HG03103 (cell line): ENCODE data around the gene NLGN4X.

Experiments
- ATAC-seq: cut with Tn5 transposase; IDR thresholded peaks from one replicate; pipeline ENCODE4 v1.9.1; 2021; ENCODE audit warnings: low read depth; ENCODE audit not compliant: unreplicated experiment

The NLGN4X gene

DNA sequence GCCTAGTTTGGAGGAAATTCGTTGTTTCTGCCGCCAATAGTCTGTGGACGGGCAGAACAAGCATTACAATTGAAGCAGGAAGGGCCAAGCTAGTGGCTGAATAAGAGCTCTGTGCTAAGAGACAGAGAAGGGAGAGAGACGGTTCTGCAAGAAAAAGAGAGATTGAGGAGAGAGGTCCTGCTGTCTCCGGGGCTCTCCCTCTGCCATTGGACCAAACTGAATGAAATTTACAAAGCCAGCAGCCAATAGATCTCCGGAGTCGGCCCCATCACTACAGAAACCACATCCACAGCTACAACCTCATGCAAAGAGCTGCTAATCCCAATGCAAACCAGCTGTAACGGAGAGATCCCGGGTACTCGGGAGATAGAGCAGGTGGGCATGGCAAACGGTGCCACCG, at the start of gene NLGN4X:
Gene NLGN4X, minus strand, starts transcription at position 148 of the 400 bp plus-strand sequence. CDS start 77,401 bp downstream, outside the sequence.
- ATAC-seq: no peak

DNA sequence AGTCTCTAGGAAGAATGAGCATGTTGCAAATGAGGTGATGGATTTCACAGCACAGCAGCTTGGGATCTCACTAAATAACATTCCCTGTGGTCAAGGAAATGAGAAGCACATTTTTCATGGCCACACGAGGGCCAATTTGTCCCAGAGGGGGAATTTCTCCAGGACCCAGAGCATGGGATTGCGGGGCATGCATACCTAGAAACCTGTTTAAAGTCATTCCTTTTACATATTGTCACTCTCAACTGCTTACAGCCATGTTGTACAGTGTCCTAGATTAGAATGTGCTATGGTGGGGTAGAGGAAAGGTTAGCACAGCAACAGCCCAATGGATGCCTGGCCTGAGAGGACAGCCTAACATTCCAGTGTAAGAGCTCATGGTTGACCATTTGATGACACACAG, 37.4 kb upstream of the NLGN4X start:
- ATAC-seq: no peak

DNA sequence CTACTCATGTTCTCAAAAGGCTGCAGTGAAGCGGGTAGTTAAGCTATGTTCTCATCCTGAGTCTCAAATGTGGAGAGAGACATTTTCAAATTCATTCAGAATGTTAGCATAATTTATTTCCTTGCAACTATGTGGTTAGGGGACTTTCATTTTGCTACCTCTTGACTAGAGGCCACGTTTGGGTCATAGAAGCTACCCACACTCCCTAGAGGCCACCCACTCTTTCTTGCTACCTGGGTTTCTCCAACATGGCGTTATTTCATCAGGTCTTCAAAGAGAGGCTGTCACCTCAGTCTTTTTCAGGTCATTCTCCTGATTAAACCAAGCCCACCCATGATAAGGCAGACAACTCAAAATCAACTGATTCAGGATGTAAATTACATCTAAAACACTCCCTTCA, 34.3 kb upstream of the NLGN4X start:
- ATAC-seq: no peak

DNA sequence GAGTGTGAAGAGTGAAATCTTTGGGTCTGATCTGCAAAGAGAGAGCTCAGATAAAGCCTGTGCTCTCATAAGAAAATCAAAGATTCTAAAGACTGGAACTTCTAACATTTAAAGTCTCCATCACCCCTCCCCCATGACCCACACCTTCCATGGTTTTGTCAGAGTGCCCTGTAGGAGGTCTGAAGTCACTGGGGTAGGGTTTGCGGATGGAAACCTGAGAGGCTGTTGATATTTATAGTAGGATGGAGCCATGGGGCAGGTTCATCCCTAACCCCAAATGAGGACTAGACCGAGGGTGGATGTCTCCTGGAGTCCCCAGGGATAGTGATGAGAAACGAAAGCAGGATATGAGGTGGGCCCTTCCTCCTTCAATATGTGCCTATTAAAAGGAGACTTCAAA, 28.4 kb upstream of the NLGN4X start:
- ATAC-seq: no peak

DNA sequence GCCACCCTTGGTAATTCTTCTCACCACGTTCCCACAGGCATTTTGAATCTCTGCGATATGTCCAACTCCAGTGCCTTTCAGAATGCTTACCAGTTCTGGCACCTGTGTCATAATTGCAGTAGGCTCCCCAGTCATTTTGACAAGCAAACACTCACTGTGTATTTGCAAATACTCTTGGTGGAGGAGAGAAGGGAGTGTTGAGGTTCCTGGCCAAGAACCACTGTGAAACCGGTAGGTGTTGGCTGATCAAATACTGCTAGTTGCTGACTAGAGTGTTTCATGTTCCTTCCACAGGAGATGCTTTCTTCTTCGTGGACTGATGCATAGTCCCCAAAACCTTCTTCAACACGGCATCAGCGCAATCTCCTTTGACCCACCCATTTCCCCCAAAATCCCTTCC, 16.0 kb upstream of the NLGN4X start:
- no peak for ATAC-seq

DNA sequence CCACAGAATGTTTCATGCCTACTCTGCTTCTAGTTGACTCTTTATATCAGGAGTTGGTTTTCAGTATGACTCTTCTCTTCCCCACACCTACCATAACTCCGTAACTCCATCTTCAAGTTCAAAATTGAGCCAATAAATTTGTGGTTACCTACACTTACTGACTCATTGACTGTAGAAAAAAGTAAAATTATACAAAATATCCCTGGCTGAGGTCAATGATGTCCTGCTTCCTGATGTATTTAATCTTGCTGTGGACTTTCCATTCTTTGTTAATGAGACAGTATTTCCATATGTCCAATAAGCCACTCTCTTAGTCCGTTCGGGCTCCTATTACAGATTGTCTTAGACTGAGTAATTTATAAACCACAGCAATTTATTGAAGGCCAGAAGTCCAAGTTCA, 9.9 kb upstream of the NLGN4X start:
- ATAC-seq: no peak

DNA sequence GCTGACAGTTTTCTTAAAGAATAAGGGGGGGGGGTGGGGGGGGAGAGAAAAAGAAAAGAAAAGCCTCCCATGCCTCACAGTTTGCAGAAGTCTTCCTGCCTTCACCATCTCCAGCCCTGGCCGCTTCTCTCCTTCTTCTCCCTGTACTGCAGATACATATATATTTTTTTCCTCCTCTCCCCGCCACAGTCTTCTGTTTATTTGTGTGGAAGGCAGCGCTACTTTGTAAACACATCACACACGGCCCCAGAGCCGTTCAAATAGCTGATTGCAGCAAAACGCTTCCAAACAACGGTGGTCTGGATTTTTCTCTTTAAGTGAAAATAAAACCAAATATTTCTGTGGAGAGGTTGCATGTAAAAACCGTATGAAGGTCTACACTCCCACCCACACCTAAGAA, 732 bp downstream of the NLGN4X start:
- no peak for ATAC-seq

DNA sequence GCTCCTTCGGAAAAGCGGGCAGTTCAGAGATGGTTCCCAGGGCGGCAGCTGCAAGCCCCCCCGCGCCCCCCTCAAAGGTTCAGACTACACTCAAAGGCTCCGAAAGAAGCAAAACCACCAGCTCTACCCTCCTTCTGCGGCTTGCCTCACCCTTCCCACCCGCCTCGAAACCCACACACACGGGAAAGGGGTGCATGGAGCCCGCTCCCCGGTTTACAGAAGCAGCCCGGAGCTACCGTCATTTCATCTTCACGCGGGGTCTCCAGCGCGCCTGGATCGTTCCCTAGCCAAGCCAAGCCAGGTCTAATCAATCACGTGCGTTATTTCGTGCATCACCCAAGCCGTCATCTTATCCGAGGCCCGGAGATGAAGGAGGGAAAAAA, 1.2 kb downstream of the NLGN4X start:
- ATAC-seq: no peak

DNA sequence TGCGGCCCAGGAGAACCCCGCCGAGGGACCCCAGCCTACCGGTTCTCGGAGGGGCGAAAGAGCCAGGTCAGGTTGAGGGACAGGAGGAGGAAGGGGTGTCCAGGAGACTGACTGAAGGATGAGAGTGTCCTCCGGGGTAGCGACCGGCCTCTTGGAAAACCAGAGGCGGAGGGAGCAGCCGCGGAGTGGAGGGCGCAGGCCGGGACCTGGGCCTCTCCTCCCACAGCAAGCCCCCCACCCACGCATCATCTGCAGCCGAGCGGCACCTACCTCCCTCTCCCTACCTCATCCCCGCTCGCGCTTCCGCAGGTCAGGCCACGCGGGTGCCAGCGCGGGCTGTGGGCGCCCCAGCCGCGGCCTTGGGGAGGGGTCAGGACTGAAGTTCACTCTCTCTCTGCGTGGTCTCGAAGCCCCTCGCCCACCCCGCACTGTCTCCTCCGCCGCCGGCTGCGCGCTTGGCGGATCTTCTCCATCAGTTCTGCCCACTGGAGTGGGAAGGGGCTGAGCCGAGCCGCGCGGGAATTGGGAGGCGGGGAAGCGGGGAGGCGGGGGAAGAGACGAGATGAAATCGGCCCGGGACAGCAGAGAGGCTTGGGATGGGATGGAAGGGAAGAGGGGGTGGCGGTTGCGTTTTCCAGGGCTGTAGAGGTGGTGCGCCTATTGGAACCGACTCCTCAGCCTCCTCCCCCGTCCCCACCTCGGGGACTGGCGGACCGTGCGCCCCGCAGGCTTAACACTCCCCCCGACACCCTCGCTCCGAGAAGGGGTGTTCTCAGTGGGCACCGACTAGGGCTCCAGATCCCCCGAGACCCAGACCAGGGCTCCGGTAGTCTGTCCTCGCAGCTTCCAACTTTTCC, 1.8 kb downstream of the NLGN4X start:
- ATAC-seq: no peak

DNA sequence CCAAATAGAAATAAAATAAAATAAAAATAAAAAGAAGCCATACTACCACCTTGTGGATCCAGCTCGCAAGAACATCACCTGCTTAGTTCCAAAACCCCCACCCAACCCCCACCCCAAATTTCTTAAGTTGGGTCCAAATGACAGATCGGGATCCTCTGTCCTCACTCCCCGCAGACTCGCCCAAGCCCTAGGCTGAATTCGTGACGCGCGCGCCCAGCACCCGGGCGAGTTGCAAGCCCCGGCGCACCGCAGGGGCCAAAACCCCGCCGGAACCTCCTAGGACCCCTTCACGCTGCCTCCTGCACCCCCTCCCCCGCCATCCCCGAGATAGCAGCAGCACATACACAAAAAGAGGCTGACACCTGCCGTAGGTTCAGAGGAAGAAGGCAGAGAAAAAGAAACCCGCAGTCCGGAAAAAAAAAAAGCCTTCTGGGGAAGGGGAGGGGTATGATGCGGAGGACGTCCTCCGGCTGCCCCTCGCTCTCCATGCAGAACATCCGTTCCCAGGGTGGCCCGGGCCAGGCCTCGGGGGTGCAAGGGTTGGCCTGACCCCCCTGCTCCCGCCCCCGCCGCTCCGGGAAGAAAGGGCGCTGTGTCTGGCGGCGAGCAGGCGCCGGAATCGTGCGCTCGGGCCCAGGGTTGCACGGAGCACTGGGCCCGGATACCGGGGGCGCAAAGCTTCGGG, 2.6 kb downstream of the NLGN4X start:
- ATAC-seq: no peak

DNA sequence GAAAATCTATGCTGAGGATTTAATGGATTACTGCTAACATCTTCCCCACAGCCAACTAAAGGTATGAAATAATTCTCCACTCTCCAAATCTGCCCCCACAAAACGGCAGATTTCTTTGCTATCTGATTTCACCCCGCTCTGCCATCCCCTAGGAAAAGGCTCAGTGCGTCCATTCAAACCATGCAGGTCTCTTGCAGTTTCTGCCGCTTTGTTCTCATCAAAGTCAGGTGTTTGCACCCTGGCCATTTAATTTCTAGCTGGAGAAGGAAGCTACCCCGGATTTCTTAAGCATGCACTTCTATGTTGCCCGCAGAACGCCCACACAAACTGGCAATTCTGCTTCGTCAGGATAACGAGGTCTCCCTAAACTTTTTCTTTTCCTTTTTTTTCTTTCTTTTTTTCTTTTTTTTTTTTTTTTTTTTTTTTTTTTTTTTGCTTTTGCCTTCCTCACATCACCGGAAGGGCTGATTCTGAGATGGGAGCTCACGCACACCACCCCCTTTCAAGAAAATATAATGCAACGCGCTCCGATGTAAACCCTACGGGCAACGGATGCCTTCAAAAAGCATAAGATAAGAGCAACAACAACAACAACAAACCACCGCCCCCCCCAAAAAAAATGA, 3.3 kb downstream of the NLGN4X start:
- no peak for ATAC-seq

DNA sequence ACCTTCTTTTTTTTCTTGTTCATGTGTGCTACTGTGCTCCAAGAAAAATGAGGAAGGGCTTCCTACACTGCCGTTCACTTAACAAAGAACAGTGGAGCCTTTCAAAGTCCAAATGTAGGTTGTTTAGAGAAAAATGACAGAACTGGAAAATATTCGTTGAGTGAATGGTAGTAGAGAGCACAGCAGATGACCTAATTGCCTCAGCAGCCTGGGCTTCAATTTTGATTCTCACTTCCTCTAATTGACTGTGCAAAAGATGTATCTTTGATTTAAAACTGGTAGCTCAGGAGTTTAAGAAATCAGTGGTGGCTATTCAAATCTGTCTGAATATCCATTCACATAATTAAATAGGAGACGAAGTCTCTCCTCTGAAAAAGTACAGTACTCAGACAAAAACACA, 5.2 kb downstream of the NLGN4X start:
- no peak for ATAC-seq

DNA sequence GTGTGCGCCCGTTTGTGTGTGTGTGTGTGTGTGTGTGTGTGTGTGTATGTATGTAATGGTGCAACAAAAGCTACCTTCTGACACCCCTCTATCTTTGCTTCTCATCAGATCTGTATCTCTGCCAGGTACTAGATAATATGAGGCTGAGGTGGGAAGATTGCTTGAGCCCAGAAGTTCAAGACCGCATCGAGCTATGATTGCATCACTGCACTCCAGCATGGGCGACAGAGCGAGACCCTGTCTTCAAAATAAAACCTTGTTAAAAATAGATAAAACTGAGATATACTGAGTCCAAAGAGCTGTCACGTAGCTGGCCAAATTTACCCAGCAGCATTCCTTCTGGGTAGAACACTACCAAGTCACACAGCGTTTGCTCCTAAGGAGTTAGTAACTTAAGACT, 18.4 kb downstream of the NLGN4X start:
- no peak for ATAC-seq

DNA sequence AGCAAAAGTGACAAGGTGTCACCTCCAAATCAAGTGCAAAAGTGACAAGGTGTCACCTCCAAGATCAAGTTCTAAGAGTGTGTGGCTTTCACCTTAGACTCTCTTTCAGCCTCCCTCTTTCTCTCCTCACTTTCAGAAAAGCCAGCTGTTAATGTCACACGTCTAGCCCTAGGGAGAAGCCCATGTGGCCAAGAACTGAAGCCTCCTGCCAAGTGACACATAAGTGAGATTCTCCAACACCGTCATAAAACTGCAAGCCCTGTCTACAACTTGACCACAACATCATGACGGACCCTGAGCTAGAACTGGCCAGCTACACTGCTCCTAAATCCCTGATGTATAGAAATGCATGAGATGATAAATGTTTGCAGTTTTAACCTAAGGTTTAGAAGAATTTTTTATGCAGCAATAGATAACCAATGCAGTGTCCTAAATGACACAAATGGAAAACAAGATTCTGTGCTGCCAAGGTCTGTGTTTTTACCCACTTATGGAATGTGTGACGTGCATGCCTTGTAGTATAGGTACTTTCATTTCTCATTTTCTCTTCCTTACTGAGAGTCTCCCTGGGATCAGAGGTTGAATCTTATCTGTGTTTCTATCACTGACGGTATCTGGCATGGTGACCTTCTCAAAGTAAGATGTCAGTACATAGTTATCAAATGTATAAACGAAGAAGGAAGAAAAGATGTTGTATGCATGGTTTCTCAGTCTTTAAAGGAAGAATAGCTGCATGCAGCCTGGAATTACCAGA, 25.0 kb downstream of the NLGN4X start:
- ATAC-seq: no peak

DNA sequence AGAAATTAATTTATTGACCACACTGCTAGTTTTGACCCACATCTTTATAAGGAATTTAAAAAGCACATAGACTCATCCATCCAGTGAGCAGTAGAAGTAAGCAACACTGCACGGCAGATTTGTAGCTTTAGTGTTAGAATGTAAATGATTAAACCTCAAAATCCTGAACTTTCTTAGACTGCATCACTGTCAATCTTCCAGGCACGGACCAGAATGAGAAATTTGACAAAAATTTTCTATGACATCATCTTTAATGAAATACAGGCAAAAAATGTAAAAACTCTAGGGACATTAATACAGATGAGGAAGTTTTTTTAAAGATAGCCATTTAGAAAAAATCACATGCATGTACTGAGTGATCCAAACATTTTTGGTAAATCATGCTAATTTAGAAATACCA, 29.2 kb downstream of the NLGN4X start:
- ATAC-seq: no peak

DNA sequence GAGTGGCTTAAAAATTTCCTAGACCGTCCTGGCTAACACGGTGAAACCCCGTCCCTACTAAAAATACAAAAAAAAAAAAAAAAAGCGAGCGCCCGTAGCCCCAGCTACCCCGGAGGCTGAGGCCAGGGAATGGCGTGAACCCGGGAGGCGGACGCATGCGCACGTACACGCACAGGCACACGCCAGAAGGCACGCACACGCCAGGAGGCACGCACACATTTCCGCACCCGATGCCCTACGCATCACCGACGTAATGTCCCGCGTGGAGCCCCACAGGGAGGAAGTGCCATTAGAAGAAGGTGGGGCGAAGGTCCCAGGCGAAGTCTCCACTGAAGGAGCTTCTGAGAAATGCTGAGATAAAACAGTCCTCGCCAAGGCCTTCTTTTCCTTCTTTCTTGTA, 41.4 kb downstream of the NLGN4X start:
- ATAC-seq: no peak

DNA sequence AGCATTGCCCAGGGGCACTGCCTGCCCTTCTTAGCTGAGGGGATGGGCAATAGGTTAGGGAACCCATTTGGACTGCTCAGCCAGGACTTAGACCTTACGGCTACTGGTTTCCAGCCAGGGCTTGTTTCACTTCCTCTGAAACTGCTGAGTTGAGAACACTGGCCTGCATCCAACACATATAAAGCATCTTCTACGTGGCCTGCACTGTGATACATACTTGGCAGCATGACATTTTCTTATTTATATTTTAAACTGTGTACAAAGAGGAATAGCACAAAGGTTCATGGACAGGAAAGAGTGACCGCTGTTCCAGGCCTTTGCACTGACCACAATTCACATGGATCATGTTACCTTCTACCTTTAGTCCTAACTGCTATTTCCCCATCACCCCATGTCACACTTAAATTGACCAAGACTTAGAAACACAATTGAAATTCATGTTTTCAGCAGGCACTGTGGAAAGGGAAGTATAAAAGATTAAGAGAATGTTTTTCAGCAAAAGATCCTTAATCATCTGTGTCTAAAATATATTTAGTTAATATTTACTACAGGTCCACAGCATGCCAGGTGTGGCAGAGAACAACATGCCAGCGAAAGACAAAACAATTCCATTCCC, 43.7 kb downstream of the NLGN4X start:
- ATAC-seq: peak; percentile 100

DNA sequence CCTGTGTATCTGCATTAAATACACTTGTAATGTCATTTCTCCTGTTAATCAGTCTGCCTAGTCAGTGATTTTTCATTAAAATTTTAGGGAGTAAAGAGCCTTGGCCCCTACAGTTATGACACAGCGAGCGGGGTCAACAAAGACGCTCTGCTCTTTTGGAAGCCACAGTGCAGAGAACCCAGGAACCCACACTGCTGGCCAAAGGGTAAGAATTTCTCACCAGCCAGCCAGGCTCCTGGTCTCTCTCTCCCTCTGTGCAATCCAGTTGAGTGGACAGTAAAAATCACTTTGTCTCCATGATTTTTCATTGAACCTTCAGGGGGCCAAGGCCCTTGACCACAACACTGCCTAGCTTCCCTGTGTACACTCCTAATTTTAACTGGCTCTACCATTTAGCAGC, 52.8 kb downstream of the NLGN4X start:
- no peak for ATAC-seq

DNA sequence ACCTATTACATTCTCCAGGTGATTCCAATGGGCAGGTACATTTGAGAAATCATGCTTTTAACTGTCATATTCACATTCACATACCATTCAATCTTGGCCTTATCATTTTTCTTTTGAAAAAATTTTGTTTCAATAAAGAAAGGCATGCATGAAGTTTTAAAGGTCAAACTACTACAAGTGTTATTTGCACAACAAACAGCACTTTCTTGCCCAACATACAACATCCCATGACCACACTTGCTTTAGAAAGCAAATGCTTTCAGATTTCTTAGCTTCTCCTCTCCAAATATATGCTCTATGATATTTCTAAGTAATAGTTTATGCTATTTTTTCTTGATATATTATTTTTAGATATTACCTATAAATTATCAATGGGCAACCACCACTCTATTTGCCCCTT, 58.2 kb downstream of the NLGN4X start:
- no peak for ATAC-seq

DNA sequence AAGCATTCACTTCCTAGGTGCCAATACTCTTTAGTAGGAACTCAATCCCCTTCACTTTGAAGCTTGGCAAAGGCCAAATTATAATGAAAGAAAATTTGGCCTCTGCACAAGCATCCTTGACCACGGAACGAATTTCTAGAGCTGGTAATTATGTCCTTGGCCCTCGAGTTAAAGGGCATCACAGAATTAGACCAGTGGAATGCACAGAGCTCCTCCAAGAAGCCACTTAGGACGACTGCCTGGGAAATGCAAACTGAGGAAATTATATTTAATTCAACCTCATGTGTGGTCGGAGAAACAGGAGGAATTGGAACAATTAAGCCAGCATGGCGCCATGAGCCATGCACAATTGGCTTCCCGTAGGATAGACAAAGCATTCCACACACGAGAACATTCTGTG, 59.3 kb downstream of the NLGN4X start:
- ATAC-seq: no peak

DNA sequence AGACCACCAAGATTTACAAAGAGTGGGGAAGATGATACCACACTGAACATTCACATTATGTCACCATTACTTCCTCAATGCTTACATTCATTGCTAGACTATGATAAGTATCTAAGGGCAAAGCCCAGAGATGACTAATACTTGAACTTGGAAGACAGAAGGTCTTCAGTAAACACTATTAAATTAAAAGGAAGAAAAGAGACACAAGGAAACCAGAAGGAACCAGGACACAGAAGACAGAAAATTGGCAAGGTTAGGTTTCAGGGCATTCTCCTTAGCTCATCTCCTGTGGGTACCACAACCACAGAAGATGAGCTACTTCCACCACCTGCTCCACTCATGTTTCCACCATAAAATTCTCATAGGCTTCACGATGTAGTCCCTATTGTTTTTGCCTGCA, 64.9 kb downstream of the NLGN4X start:
- ATAC-seq: no peak
